Keratinocyte (primary cell): ENCODE data around the gene COL11A1. TPM values are rescaled to one million over a fixed set of nuclear protein-coding genes. Genes with fewer than 3 reads are reported as not detected.

Experiments
- DNase-seq: peaks from one replicate; pipeline ENCODE4 v3.0.0-alpha.2; 2011; ENCODE audit warnings: low read depth, missing footprints, low spot score
- FAIRE-seq: peaks from 2 replicates; lab custom pipeline; 2011; peaks lifted over from hg19 to GRCh38; lab: Jason Lieb, UNC
- H2AFZ ChIP-seq: 2 replicates; pipeline ENCODE4 v1.6.0; 2012; ENCODE audit warnings: low read length, control low read depth, inconsistent platforms; ENCODE audit not compliant: control insufficient read depth
- H3K27ac ChIP-seq: 2 replicates; pipeline ENCODE4 v1.5.1; 2011; ENCODE audit warnings: low read length; ENCODE audit not compliant: control insufficient read depth, insufficient read depth
- H3K27me3 ChIP-seq: 3 replicates; pipeline ENCODE4 v1.6.0; 2011; ENCODE audit warnings: low read length; ENCODE audit not compliant: control insufficient read depth, insufficient read depth; ENCODE audit errors: extremely low read depth
- H3K36me3 ChIP-seq, 2 experiments: 2 replicates in 1 of 2; 3 replicates in 1 of 2; pipeline ENCODE4 v1.5.1; 2011; ENCODE audit warnings: low read length in 2 of 2, mild to moderate bottlenecking in 1 of 2; ENCODE audit not compliant: control insufficient read depth in 2 of 2, insufficient read depth in 2 of 2; ENCODE audit errors: extremely low read depth in 1 of 2
- H3K4me1 ChIP-seq: 3 replicates; pipeline ENCODE4 v1.5.1; 2011; ENCODE audit warnings: low read length; ENCODE audit not compliant: control insufficient read depth, insufficient read depth; ENCODE audit errors: extremely low read depth
- H3K4me2 ChIP-seq: 3 replicates; pipeline ENCODE4 v1.6.0; 2011; ENCODE audit warnings: low read depth, low read length; ENCODE audit not compliant: control insufficient read depth, insufficient read depth; ENCODE audit errors: extremely low read depth
- H3K4me3 ChIP-seq, 3 experiments: fragments of 200-600 bp in 1 of 3; sonication (generic) in 1 of 3; 2 replicates in 2 of 3; 3 replicates in 1 of 3; pipeline ENCODE4 v1.5.1; 2011 to 2016; ENCODE audit warnings: low read length in 3 of 3, mild to moderate bottlenecking in 3 of 3, control low read depth in 2 of 3, inconsistent platforms in 1 of 3, low read depth in 1 of 3, mixed read lengths in 1 of 3, mixed run types in 1 of 3, moderate library complexity in 1 of 3; ENCODE audit not compliant: control insufficient read depth in 2 of 3, insufficient read depth in 2 of 3; ENCODE audit errors: extremely low read depth in 1 of 3
- H3K79me2 ChIP-seq: 2 replicates; pipeline ENCODE4 v1.6.0; 2012; ENCODE audit warnings: low read length; ENCODE audit not compliant: control insufficient read depth, insufficient read depth
- H3K9ac ChIP-seq: 3 replicates; pipeline ENCODE4 v1.6.0; 2011; ENCODE audit warnings: low read length; ENCODE audit not compliant: control insufficient read depth, insufficient read depth; ENCODE audit errors: extremely low read depth
- H3K9me1 ChIP-seq: 3 replicates; pipeline ENCODE4 v1.6.0; 2011; ENCODE audit warnings: low read length; ENCODE audit not compliant: control insufficient read depth, insufficient read depth; ENCODE audit errors: extremely low read depth
- H3K9me3 ChIP-seq: 2 replicates; pipeline ENCODE4 v1.5.1; 2012; ENCODE audit warnings: low read depth, low read length; ENCODE audit not compliant: control insufficient read depth
- H4K20me1 ChIP-seq: 3 replicates; pipeline ENCODE4 v1.6.0; 2011; ENCODE audit warnings: low read length; ENCODE audit not compliant: control insufficient read depth, insufficient read depth; ENCODE audit errors: extremely low read depth
- CTCF ChIP-seq, 3 experiments: IDR thresholded peaks in 1 of 3; conservative IDR thresholded peaks in 1 of 3; optimal IDR thresholded peaks in 1 of 3; 2 replicates in 2 of 3; 3 replicates in 1 of 3; pipeline versions ENCODE3 to v1.5.1; 2011; ENCODE audit warnings: low read length in 3 of 3, mild to moderate bottlenecking in 3 of 3, moderate library complexity in 2 of 3, control low read depth in 1 of 3, inconsistent platforms in 1 of 3; ENCODE audit not compliant: insufficient read depth in 2 of 3; ENCODE audit errors: extremely low read depth in 1 of 3
- EZH2 ChIP-seq: IDR thresholded peaks from one replicate; pipeline ENCODE4 v1.6.1; 2012; ENCODE audit warnings: inconsistent platforms, mild to moderate bottlenecking, low read length, moderate library complexity
- dilution Hi-C: fragments of 300-500 bp; cut with MboI; formaldehyde crosslinking; loops from one replicate; pipeline ENCODE4 v1.7.0; 2020; ENCODE audit warnings: low sequenced_read_pairs; ENCODE audit not compliant: extremely low pct_ligation_motif_present
- polyA plus RNA-seq, 5 experiments: library from polyadenylated mRNA; depleted of rRNA in 3 of 5; stranded (reverse) in 3 of 5; stranded (forward) in 1 of 5; unstranded in 1 of 5; fragments of >200 nt; gene quantifications; 1 replicate in 1 of 5; 2 replicates in 3 of 5; 3 replicates in 1 of 5; pipeline versions ENCODE4 v1.2.1 to v1.2.3, GENCODE V29; 2011 to 2012; ENCODE audit warnings: missing spikeins in 2 of 5, low read depth in 1 of 5, low replicate concordance in 1 of 5

The COL11A1 gene
- polyA plus RNA-seq, 1 donor (not counting 4 experiments of a cell fraction or from before 2014, with no cell fraction given), result 0.37 TPM

- H3K36me3 ChIP-seq, result no peaks in the 10 kb centered on the region
- no peak overlapping the region for H3K27ac ChIP-seq
- no peak overlapping the region for H3K4me3 ChIP-seq
- no peaks in the 10 kb centered on the region for H3K4me1 ChIP-seq
- no peak overlapping the region for H2AFZ ChIP-seq
- H3K9me1 ChIP-seq, result no peaks in the 10 kb centered on the region
- DNase-seq (no peak), FAIRE-seq (no peak)
- H3K9me3 ChIP-seq, result no peaks in the 10 kb centered on the region
- TF ChIP-seq EZH2, result no peak
- no peak for TF ChIP-seq CTCF (optimal IDR thresholded peaks at IDR 0.05 in 1 of 3, IDR thresholded peaks at IDR 0.05 in 1 of 3, conservative IDR thresholded peaks at IDR 0.05 in 1 of 3; ENCODE audit: extremely low read depth in 1 of 3, insufficient read depth in 2 of 3, low read length in 3 of 3)
- H4K20me1 ChIP-seq, result no peaks in the 10 kb centered on the region
- H3K27me3 ChIP-seq, result no peaks in the 10 kb centered on the region
- no peak overlapping the region for H3K4me2 ChIP-seq
- H3K9ac ChIP-seq, result no peak overlapping the region
- no peaks in the 10 kb centered on the region for H3K79me2 ChIP-seq
- dilution Hi-C loops, result no loop called here
Observed at GRCh38 chr1:102899935-102900334, 208.4 kb downstream of the COL11A1 start.

- no peaks in the 10 kb centered on the region for H4K20me1 ChIP-seq
- H3K79me2 ChIP-seq, result no peaks in the 10 kb centered on the region
- no peak for FAIRE-seq
- H2AFZ ChIP-seq, result no peak overlapping the region
- no peaks in the 10 kb centered on the region for H3K27me3 ChIP-seq
- no peak for DNase-seq
- no peaks in the 10 kb centered on the region for H3K36me3 ChIP-seq
- no peak overlapping the region for H3K9ac ChIP-seq
- dilution Hi-C loops, result no loop called here
- H3K4me2 ChIP-seq, result no peak overlapping the region
- no peak overlapping the region for H3K4me3 ChIP-seq
- H3K27ac ChIP-seq, result no peak overlapping the region
- no peaks in the 10 kb centered on the region for H3K9me3 ChIP-seq
- TF ChIP-seq CTCF (optimal IDR thresholded peaks at IDR 0.05 in 1 of 3, IDR thresholded peaks at IDR 0.05 in 1 of 3, conservative IDR thresholded peaks at IDR 0.05 in 1 of 3; ENCODE audit: extremely low read depth in 1 of 3, insufficient read depth in 2 of 3, low read length in 3 of 3), result no peak
- TF ChIP-seq EZH2, result no peak
- H3K9me1 ChIP-seq, result no peaks in the 10 kb centered on the region
- H3K4me1 ChIP-seq, result no peaks in the 10 kb centered on the region
Observed at GRCh38 chr1:102897557-102897956, 210.8 kb downstream of the COL11A1 start.
